ENCODE data around the gene ATAT1. TPM values are rescaled to one million over a fixed set of nuclear protein-coding genes. Genes with fewer than 3 reads are reported as not detected.

Gene ATAT1
- total and polyA plus RNA-seq, 2 of the 13 experiments (the other 11 are each of a cell fraction or from before 2014, with no cell fraction given): 9.2 to 23.6 TPM

DNA sequence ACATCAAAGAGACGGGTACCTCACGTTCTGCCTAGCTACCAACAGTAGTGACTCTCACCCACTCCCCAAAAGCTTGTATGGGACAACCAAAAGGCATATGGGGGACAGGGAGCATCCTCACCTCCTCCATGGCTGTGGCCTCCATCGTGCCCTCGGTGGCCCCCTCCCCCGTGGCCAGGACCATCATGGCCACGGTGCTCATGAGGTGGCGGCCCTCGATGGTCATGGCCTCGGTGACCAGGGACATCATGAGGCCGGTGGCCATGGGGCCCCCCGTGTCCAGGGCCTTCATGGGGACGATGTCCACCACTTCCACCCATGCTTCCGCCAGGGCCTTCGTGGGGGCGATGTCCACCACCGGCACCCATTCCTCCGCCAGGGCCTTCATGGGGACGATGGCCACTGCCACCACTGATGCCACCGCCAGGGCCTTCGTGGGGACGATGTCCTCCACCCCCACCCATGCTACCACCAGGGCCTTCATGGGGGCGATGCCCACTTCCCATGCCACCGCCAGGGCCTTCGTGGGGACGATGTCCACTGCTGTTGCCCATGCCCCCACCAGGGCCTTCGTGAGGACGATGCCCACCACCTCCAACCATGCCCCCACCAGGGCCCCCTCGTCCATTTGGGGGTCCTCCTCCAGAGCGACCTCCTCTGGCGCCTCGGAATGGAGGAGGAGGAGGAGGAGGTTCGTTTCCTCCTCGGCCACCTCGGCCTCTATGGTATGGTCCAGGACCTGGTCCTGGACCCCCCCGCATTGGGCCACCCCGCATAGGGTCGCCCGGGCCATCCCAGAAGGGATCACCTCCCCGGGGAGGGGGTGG is 24.6 kb upstream of the ATAT1 start (continued):
- TF ChIP-seq ARNT (IDR thresholded peaks at IDR 0.05) (no peak), POLR2A (IDR thresholded peaks at IDR 0.05; ENCODE audit: insufficient read depth in 1 of 2, low read depth in 2 of 2, low read length in 2 of 2) (peak; percentile 30 to 44; a peak in 3 of 4 replicates), CENPX (CRISPR knock-in tag; IDR thresholded peaks at IDR 0.05) (no peak), ZMYM4 (CRISPR knock-in tag; IDR thresholded peaks at IDR 0.05) (no peak), RBFOX2 (IDR thresholded peaks at IDR 0.05; ENCODE audit: low read depth, low read length) (peak; percentile 93), AGO1 (IDR thresholded peaks at IDR 0.05; ENCODE audit: low read depth, low read length, poor library complexity, severe bottlenecking) (peak; percentile 32), POLR2AphosphoS2 (IDR thresholded peaks at IDR 0.05; ENCODE audit: low read depth, low read length) (peak; percentile 17; the same call in 1 of the 2 replicates), HNRNPLL (IDR thresholded peaks at IDR 0.05; ENCODE audit: low read depth, low read length, poor library complexity, severe bottlenecking) (peak; percentile 11), ASH2L (IDR thresholded peaks at IDR 0.05; ENCODE audit: insufficient read length, low read depth, low read length) (no peak), ZNF891 (CRISPR knock-in tag; IDR thresholded peaks at IDR 0.05) (0 out of 2 replicates have a peak, but pooled peaks have one; percentile 35), NPAS2 (CRISPR knock-in tag; IDR thresholded peaks at IDR 0.05; ENCODE audit: borderline replicate concordance) (no peak), RBM39 (IDR thresholded peaks at IDR 0.05; ENCODE audit: low read depth, low read length, poor library complexity, severe bottlenecking) (peak; percentile 41), CERS6 (CRISPR knock-in tag; IDR thresholded peaks at IDR 0.05) (no peak), AGO2 (optimal IDR thresholded peaks at IDR 0.05; ENCODE audit: low read depth, low read length) (peak; percentile 99), HNRNPL (IDR thresholded peaks at IDR 0.05; ENCODE audit: low read depth, low read length) (peak; percentile 73), SAFB2 (CRISPR knock-in tag; IDR thresholded peaks at IDR 0.05; ENCODE audit: borderline replicate concordance, low read depth) (no peak), ZNF883 (CRISPR knock-in tag; IDR thresholded peaks at IDR 0.05; ENCODE audit: not compliant biosample characterization) (peak; percentile 53)
- TF ChIP-seq, protein P1, sequence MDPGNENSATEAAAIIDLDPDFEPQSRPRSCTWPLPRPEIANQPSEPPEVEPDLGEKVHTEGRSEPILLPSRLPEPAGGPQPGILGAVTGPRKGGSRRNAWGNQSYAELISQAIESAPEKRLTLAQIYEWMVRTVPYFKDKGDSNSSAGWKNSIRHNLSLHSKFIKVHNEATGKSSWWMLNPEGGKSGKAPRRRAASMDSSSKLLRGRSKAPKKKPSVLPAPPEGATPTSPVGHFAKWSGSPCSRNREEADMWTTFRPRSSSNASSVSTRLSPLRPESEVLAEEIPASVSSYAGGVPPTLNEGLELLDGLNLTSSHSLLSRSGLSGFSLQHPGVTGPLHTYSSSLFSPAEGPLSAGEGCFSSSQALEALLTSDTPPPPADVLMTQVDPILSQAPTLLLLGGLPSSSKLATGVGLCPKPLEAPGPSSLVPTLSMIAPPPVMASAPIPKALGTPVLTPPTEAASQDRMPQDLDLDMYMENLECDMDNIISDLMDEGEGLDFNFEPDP (CRISPR knock-in tag; conservative IDR thresholded peaks at IDR 0.05): no peak
- TF ChIP-seq, protein P2, sequence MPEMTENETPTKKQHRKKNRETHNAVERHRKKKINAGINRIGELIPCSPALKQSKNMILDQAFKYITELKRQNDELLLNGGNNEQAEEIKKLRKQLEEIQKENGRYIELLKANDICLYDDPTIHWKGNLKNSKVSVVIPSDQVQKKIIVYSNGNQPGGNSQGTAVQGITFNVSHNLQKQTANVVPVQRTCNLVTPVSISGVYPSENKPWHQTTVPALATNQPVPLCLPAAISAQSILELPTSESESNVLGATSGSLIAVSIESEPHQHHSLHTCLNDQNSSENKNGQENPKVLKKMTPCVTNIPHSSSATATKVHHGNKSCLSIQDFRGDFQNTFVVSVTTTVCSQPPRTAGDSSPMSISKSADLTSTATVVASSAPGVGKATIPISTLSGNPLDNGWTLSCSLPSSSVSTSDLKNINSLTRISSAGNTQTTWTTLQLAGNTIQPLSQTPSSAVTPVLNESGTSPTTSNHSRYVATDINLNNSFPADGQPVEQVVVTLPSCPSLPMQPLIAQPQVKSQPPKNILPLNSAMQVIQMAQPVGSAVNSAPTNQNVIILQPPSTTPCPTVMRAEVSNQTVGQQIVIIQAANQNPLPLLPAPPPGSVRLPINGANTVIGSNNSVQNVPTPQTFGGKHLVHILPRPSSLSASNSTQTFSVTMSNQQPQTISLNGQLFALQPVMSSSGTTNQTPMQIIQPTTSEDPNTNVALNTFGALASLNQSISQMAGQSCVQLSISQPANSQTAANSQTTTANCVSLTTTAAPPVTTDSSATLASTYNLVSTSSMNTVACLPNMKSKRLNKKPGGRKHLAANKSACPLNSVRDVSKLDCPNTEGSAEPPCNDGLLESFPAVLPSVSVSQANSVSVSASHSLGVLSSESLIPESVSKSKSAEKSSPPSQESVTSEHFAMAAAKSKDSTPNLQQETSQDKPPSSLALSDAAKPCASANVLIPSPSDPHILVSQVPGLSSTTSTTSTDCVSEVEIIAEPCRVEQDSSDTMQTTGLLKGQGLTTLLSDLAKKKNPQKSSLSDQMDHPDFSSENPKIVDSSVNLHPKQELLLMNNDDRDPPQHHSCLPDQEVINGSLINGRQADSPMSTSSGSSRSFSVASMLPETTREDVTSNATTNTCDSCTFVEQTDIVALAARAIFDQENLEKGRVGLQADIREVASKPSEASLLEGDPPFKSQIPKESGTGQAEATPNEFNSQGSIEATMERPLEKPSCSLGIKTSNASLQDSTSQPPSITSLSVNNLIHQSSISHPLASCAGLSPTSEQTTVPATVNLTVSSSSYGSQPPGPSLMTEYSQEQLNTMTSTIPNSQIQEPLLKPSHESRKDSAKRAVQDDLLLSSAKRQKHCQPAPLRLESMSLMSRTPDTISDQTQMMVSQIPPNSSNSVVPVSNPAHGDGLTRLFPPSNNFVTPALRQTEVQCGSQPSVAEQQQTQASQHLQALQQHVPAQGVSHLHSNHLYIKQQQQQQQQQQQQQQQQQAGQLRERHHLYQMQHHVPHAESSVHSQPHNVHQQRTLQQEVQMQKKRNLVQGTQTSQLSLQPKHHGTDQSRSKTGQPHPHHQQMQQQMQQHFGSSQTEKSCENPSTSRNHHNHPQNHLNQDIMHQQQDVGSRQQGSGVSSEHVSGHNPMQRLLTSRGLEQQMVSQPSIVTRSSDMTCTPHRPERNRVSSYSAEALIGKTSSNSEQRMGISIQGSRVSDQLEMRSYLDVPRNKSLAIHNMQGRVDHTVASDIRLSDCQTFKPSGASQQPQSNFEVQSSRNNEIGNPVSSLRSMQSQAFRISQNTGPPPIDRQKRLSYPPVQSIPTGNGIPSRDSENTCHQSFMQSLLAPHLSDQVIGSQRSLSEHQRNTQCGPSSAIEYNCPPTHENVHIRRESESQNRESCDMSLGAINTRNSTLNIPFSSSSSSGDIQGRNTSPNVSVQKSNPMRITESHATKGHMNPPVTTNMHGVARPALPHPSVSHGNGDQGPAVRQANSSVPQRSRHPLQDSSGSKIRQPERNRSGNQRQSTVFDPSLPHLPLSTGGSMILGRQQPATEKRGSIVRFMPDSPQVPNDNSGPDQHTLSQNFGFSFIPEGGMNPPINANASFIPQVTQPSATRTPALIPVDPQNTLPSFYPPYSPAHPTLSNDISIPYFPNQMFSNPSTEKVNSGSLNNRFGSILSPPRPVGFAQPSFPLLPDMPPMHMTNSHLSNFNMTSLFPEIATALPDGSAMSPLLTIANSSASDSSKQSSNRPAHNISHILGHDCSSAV (CRISPR knock-in tag; IDR thresholded peaks at IDR 0.05; ENCODE audit: borderline replicate concordance): no peak
